ENCODE results near the gene GGA1. TPM values are rescaled to one million over a fixed set of nuclear protein-coding genes. Genes with fewer than 3 reads are reported as not detected.

The GGA1 gene
- total and polyA plus RNA-seq, 9 of the 15 experiments (the other 6 are each of a cell fraction or from before 2014, with no cell fraction given), result 1.5 to 69.5 (median 31.6) TPM

GRCh38 chr22:37561212-37562048, 47.2 kb upstream of the GGA1 start (continued):
- TF ChIP-seq, protein P1, sequence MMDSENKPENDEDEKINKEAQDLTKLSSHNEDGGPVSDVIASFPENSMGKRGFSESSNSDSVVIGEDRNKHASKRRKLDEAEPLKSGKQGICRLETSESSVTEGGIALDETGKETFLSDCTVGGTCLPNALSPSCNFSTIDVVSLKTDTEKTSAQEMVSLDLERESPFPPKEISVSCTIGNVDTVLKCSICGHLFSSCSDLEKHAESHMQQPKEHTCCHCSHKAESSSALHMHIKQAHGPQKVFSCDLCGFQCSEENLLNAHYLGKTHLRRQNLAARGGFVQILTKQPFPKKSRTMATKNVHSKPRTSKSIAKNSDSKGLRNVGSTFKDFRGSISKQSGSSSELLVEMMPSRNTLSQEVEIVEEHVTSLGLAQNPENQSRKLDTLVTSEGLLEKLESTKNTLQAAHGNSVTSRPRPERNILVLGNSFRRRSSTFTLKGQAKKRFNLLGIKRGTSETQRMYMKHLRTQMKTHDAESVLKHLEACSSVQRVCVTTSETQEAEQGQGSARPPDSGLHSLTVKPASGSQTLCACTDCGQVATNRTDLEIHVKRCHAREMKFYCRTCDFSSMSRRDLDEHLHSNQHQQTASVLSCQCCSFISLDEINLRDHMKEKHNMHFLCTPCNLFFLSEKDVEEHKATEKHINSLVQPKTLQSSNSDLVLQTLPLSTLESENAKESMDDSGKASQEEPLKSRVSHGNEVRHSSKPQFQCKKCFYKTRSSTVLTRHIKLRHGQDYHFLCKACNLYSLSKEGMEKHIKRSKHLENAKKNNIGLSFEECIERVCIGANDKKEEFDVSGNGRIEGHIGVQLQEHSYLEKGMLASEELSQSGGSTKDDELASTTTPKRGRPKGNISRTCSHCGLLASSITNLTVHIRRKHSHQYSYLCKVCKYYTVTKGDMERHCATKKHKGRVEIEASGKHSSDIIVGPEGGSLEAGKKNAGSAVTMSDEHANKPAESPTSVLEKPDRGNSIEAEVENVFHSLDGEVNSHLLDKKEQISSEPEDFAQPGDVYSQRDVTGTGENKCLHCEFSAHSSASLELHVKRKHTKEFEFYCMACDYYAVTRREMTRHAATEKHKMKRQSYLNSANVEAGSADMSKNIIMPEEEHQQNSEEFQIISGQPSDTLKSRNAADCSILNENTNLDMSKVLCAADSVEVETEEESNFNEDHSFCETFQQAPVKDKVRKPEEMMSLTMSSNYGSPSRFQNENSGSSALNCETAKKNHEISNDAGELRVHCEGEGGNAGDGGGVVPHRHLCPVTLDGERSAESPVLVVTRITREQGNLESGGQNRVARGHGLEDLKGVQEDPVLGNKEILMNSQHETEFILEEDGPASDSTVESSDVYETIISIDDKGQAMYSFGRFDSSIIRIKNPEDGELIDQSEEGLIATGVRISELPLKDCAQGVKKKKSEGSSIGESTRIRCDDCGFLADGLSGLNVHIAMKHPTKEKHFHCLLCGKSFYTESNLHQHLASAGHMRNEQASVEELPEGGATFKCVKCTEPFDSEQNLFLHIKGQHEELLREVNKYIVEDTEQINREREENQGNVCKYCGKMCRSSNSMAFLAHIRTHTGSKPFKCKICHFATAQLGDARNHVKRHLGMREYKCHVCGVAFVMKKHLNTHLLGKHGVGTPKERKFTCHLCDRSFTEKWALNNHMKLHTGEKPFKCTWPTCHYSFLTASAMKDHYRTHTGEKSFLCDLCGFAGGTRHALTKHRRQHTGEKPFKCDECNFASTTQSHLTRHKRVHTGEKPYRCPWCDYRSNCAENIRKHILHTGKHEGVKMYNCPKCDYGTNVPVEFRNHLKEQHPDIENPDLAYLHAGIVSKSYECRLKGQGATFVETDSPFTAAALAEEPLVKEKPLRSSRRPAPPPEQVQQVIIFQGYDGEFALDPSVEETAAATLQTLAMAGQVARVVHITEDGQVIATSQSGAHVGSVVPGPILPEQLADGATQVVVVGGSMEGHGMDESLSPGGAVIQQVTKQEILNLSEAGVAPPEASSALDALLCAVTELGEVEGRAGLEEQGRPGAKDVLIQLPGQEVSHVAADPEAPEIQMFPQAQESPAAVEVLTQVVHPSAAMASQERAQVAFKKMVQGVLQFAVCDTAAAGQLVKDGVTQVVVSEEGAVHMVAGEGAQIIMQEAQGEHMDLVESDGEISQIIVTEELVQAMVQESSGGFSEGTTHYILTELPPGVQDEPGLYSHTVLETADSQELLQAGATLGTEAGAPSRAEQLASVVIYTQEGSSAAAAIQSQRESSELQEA (IDR thresholded peaks at IDR 0.05; ENCODE audit: low read depth), result no peak
- TF ChIP-seq ELF1 (tag; IDR thresholded peaks at IDR 0.05), result no peak
- no peak for TF ChIP-seq ARNT (IDR thresholded peaks at IDR 0.05)
- peak; percentile 57 for TF ChIP-seq ARID1B (IDR thresholded peaks at IDR 0.05)
- TF ChIP-seq FOXP4 (CRISPR knock-in tag; IDR thresholded peaks at IDR 0.05; ENCODE audit: borderline replicate concordance), result no peak
- no peak for TF ChIP-seq RUNX1 (IDR thresholded peaks at IDR 0.05; ENCODE audit: low read depth)
- no peak for TF ChIP-seq HOXB6 (CRISPR knock-in tag; IDR thresholded peaks at IDR 0.05; ENCODE audit: borderline replicate concordance)
- TF ChIP-seq, protein P2, sequence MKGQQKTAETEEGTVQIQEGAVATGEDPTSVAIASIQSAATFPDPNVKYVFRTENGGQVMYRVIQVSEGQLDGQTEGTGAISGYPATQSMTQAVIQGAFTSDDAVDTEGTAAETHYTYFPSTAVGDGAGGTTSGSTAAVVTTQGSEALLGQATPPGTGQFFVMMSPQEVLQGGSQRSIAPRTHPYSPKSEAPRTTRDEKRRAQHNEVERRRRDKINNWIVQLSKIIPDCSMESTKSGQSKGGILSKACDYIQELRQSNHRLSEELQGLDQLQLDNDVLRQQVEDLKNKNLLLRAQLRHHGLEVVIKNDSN (CRISPR knock-in tag; IDR thresholded peaks at IDR 0.05), result peak; percentile 66
- TF ChIP-seq DMBX1 (CRISPR knock-in tag; IDR thresholded peaks at IDR 0.05; ENCODE audit: borderline replicate concordance), result peak; percentile 62; the same call in 1 of the 2 replicates
- no peak for TF ChIP-seq KHSRP (IDR thresholded peaks at IDR 0.05)
- no peak for TF ChIP-seq EHMT2 (IDR thresholded peaks at IDR 0.05)
- TF ChIP-seq MLX (CRISPR knock-in tag; conservative IDR thresholded peaks at IDR 0.05), result no peak
- TF ChIP-seq DNMT1 (IDR thresholded peaks at IDR 0.05), result no peak
- TF ChIP-seq SAFB2 (IDR thresholded peaks at IDR 0.05; ENCODE audit: borderline replicate concordance, low read depth, low read length, severe bottlenecking), result no peak
- no peak for TF ChIP-seq NELFE (IDR thresholded peaks at IDR 0.05; ENCODE audit: insufficient read depth, insufficient read length)
- TF ChIP-seq ZBTB8A (IDR thresholded peaks at IDR 0.05; ENCODE audit: partially characterized antibody), result no peak

All from K562 (cell line).